HG02571 (cell line): ENCODE measurements around the gene CFAP20DC.
"Not testable (repeated sequence)": the region's sequence is repeated elsewhere in the genome, so short reads cannot be mapped to it uniquely, and the experiment has no call there.

ENCODE experiments used
- ATAC-seq: cut with Tn5 transposase; IDR thresholded peaks from one replicate; pipeline ENCODE4 v1.9.1; 2021; ENCODE audit warnings: mild to moderate bottlenecking, moderate library complexity; ENCODE audit not compliant: unreplicated experiment

CFAP20DC gene

DNA sequence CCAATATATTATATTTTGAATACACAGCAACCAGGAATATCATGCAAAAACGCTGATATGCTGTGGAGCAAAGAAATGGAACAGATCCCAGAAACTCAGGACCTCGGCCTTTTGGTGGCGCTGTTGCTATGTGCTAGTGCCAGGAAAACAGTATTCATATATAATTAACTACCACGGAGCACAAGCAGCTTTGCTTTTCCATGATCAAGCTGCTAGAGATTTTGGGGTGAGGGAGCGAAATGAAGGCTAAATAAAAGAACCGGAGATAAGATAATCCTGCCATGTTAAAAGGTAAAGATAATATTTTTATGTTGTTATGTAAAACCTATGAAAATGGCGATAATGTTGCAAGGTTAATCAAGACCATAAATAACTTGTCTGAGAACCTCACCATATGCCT is 225.5 kb downstream of the CFAP20DC start:
- no peak for ATAC-seq

DNA sequence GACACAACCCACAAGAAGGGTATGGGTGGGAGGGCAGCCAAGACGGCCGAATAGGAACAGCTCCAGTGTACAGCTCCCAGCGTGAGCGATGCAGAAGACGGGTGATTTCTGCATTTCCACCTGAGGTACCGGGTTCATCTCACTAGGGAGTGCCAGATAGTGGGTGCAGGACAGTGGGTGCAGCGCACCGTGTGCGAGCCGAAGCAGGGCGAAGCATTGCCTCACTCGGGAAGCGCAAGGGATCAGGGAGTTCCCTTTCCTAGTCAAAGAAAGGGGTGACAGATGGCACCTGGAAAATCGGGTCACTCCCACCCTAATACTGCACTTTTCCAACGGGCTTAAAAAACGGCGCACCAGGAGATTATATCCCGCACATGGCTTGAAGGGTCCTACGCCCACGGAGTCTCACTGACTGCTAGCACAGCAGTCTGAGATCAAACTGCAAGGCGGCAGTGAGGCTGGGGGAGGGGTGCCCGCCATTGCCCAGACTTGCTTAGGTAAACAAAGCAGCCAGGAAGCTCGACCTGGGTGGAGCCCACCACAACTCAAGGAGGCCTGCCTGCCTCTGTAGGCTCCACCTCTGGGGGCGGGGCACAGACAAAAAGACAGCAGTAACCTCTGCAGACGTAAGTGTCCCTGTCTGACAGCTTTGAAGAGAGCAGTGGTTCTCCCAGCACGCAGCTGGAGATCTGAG is 243.1 kb downstream of the CFAP20DC start:
- not testable (repeated sequence) for ATAC-seq

GRCh38 chr3:58804914-58805313 is 244.9 kb downstream of the CFAP20DC start:
- ATAC-seq, result no peak

- ATAC-seq, result no peak
Measured at GRCh38 chr3:58801541-58801940, 248.3 kb downstream of the CFAP20DC start.

GRCh38 chr3:58800940-58801339 is 248.9 kb downstream of the CFAP20DC start:
- ATAC-seq, result no peak

DNA sequence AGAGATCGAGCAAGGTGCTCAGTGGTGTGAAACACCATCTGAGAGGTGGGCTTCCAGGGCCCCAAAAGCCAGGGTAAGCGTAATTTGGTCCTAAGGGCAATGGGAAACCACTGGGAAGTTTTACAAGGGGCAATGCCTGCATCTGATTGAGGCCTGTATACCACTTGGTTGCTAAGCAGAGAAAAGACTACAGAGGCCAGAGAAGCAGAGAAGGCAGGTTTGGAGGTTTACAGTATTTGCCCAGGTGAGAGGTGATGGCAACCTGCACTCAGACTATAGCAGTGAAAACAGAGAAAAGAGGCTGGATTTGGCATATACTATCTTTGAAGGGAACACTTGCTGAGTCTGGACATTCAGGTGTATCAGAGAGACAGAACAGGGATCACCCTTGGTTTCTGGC is 249.8 kb downstream of the CFAP20DC start:
- no peak for ATAC-seq

- ATAC-seq, result no peak
Measured at GRCh38 chr3:58799271-58799670, 250.6 kb downstream of the CFAP20DC start.

GRCh38 chr3:58798312-58798711 is 251.5 kb downstream of the CFAP20DC start:
- ATAC-seq, result no peak

GRCh38 chr3:58794750-58795149 is 255.1 kb downstream of the CFAP20DC start:
- ATAC-seq, result no peak

GRCh38 chr3:58793938-58794337 is 255.9 kb downstream of the CFAP20DC start:
- ATAC-seq, result no peak

GRCh38 chr3:58792921-58793451 is 256.8 kb downstream of the CFAP20DC start:
- no peak for ATAC-seq

- no peak for ATAC-seq
Measured at GRCh38 chr3:58789385-58789784, 260.4 kb downstream of the CFAP20DC start.

DNA sequence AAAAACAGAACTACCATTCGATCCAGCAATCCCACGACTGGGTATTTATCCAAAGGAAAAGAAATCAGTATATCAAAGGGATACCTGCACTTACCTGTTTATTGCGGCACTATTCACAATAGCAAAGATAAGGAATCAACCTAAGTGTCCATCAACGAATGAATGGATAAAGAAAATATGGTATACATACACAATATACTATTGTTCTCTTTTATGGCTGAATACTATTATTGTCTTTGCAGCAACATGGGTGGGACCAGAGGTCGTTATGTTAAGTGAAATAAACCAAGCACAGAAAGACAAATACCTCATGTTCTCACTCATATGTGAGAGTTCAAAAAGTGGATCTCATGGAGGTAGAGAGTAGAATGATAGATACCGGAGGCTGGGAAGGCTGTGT is 264.9 kb downstream of the CFAP20DC start:
- no peak for ATAC-seq

DNA sequence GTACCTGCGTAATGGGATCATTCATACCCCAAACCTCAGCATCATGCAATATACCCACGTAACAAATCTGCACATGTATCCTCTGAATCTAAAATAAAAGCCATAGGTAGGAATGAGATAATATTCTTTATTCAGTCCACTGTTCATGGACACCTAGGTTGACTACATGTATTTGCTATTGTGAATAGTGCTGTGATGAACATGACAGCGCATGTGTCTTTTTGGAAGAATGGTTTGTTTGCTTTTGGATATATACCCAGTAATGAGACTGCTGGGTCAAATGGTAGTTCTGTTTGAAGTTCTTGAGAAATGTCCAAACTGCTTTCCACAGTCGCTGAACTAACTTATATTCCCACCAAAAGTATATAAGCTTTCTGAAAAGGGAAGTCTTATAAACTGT is 265.4 kb downstream of the CFAP20DC start:
- no peak for ATAC-seq

GRCh38 chr3:58783845-58784244 is 266.0 kb downstream of the CFAP20DC start:
- ATAC-seq, result no peak

DNA sequence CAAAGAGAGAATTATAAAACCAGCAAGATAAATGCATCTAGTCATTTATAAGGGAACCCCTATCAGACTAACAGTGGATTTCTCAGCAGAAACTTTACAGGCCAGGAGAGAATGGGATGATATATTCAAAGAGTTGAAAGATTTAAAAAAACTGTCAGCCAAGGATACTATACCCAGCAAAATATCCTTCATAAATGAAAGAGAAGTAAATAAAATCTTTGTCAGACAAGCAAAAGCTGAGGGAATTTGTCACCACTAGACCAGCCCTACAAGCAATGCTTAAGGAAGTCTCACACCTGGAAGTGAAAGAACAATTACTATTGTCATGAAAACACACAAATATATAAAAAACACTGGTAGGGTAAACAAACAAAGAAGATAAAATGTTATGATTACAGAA is 269.9 kb downstream of the CFAP20DC start:
- ATAC-seq, result no peak

DNA sequence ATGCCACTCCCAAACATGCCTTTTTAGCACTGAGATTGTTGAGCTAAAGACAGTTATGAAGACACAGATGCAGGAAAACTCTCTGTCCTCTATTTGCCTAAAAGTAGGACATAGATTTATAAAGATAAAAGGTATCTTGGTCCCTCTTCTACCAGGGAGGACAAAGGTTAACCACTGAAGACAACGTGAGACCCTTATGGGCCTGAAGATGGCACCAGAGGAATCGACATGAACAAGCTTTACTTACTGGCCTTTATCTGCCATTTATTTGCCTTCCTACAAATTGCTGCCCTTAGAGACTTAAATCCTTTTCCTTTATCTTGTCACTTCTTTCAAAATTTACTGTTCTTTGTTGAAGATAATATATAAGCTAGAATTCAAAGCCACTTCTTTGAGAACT is 273.6 kb downstream of the CFAP20DC start:
- no peak for ATAC-seq

DNA sequence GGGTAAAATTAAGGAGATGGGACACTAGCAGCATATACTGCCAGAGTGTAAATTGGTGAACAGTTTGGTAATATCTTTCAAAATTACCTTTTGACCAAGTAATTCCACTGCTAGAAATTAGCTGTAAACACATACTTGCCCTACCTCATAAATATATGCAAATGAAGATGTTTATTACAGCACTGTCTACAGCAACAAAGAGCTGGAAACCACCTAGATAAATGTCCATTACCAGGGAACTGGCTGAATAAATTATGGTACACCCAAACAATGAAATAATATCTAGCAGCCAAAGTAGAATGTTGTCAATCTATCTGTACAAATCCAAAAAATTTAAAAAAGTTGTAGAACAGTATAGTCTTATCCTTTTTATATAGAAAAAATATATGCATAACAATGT is 277.4 kb downstream of the CFAP20DC start:
- ATAC-seq, result no peak

DNA sequence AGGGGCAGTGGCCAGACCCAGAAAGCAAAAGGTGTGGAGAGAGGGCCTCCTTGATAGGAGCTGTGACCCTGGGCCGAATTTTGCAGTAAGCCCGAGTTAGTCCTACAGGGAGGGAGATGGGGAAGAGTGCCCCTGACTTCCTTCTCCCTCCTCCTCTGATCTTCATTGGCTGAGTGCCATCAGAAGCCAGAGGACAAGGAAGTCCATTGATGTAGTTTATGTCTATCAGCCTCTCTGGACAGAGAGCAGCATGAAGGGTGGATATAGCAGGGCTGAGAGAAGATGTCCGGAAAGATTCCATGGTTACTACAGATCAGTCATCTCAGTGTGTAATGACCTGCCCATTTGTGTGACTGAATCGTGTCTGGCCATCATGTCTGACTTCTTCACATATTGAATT is 280.8 kb downstream of the CFAP20DC start:
- ATAC-seq, result no peak

DNA sequence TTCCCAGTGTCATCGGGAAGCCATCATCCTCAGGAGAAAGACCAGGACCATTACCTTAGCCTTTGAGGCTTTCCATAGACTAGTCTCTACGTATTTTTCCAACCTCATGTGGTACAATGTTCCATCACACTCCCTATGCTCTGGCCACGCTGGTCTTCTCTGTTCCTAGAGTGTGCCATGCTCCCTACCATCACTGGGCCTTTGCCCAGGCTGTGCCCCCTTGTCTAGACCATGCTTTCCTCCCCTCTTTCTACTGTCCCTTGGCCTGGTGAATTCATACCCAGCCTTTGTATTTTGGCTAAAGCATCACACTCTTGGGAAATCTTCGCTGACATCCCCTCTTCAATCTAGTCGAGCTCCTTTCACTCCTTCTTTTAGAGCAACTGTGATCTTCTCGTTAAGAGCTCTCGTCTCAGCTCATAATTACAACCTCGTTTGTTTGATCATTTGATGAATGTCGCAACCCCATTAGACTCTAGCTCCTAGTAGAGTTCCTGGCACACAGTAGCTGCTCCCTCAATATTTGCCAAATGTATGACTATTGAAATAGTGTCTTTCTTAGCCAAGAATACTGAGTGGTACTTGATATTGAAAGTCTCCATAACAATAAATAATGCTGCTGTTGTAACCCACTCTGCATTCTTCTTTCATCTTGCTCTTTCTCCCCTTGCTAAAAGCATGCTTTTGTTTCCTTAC is 283.1 kb downstream of the CFAP20DC start:
- ATAC-seq, result no peak

GRCh38 chr3:58755150-58755549 is 294.7 kb downstream of the CFAP20DC start:
- no peak for ATAC-seq

- ATAC-seq, result no peak
Measured at GRCh38 chr3:58754074-58754473, 295.8 kb downstream of the CFAP20DC start.
